DND-41 (cell line): ENCODE measurements around the gene TBPL1.

Experiments
- ATAC-seq: fragments of 200-7000 bp; cut with Tn5 transposase; 3 replicates; pipeline ENCODE4 v1.9.1; 2021; ENCODE audit warnings: low read depth; ENCODE audit not compliant: insufficient read depth
- DNase-seq: peaks from one replicate; pipeline ENCODE4 v3.0.0-alpha.2; 2020
- H2AFZ ChIP-seq: 2 replicates; pipeline ENCODE4 v1.6.0; 2012; ENCODE audit warnings: low read depth, low read length
- H3K27ac ChIP-seq: 2 replicates; pipeline ENCODE4 v1.5.1; 2012; ENCODE audit warnings: low read length, inconsistent platforms
- H3K27me3 ChIP-seq: fragments of 200-600 bp; sonication (generic); 2 replicates; pipeline ENCODE4 v1.6.0; 2012; ENCODE audit warnings: low read length, mild to moderate bottlenecking, inconsistent platforms; ENCODE audit not compliant: insufficient read depth, poor library complexity
- H3K36me3 ChIP-seq: 2 replicates; pipeline ENCODE4 v1.5.1; 2012; ENCODE audit warnings: low read length, inconsistent platforms; ENCODE audit not compliant: insufficient read depth
- H3K4me1 ChIP-seq: 2 replicates; pipeline ENCODE4 v1.5.1; 2012; ENCODE audit warnings: mild to moderate bottlenecking, low read length; ENCODE audit not compliant: insufficient read depth
- H3K4me2 ChIP-seq: 2 replicates; pipeline ENCODE4 v1.6.0; 2012; ENCODE audit warnings: mild to moderate bottlenecking, moderate library complexity, low read length, inconsistent platforms; ENCODE audit not compliant: insufficient read depth
- H3K4me3 ChIP-seq, 2 experiments: fragments of 200-600 bp in 1 of 2; shearing (Covaris generic) in 1 of 2; 2 replicates each; pipeline ENCODE4 v1.5.1; 2012 to 2016; ENCODE audit warnings: inconsistent platforms in 2 of 2, low read length in 2 of 2, mild to moderate bottlenecking in 2 of 2, low read depth in 1 of 2, moderate library complexity in 1 of 2
- H3K79me2 ChIP-seq: 2 replicates; pipeline ENCODE4 v1.6.0; 2012; ENCODE audit warnings: low read length, inconsistent platforms; ENCODE audit not compliant: insufficient read depth
- H3K9ac ChIP-seq: 2 replicates; pipeline ENCODE4 v1.6.0; 2012; ENCODE audit warnings: low read depth, mild to moderate bottlenecking, inconsistent platforms, low read length, moderate library complexity
- H3K9me3 ChIP-seq: 2 replicates; pipeline ENCODE4 v1.5.1; 2012; ENCODE audit warnings: low read length, moderate library complexity, mild to moderate bottlenecking, inconsistent platforms; ENCODE audit not compliant: insufficient read depth, severe bottlenecking
- H4K20me1 ChIP-seq: 2 replicates; pipeline ENCODE4 v1.6.0; 2012; ENCODE audit warnings: low read length; ENCODE audit not compliant: insufficient read depth
- EZH2 ChIP-seq: IDR thresholded peaks from 3 replicates; pipeline ENCODE4 v1.6.1; 2012; ENCODE audit warnings: borderline replicate concordance, low read depth, mild to moderate bottlenecking, moderate library complexity, low read length, inconsistent platforms; ENCODE audit not compliant: severe bottlenecking
- TF ChIP-seq, protein P1 (sequence below): IDR thresholded peaks from 2 replicates; pipeline ENCODE4 v1.5.1; 2012; ENCODE audit warnings: borderline replicate concordance, low read length, moderate library complexity, mild to moderate bottlenecking; ENCODE audit not compliant: poor library complexity, severe bottlenecking; ENCODE audit errors: extremely low read depth

Gene TBPL1

DNA sequence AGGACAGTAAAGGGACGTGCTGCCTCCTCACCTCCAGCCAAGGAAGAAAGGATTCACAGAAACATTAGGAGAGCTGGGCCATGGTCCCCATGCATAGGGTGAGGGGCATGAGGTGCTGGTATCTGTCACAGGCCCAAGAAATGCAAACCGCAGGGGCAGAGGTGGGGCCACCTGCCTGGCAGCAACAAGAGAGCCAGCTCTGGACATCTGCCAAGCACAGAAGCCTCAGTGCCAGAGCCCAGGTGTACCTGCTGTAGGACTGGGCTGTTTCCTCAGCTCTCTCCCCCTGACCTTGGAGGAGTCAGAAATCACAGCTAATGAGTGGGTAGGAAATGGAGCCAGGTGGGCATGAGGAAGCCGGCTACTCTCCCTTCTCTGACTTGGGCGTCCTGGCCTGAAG is 54.1 kb downstream of the TBPL1 start:
- Histone ChIP-seq H3K4me3 (no peak overlapping the region), H3K9me3 (no peaks in the 10 kb centered on the region), H3K79me2 (no peaks in the 10 kb centered on the region), H2AFZ (no peak overlapping the region), H3K27ac (no peak overlapping the region), H3K27me3 (peaks cover 24% of the 10 kb centered on the region), H4K20me1 (no peaks in the 10 kb centered on the region), H3K9ac (no peak overlapping the region), H3K4me1 (no peaks in the 10 kb centered on the region), H3K4me2 (no peak overlapping the region), H3K36me3 (no peaks in the 10 kb centered on the region)
- DNase-seq: no peak
- ATAC-seq: no peak
- no peak for TF ChIP-seq EZH2
- TF ChIP-seq, protein P1, sequence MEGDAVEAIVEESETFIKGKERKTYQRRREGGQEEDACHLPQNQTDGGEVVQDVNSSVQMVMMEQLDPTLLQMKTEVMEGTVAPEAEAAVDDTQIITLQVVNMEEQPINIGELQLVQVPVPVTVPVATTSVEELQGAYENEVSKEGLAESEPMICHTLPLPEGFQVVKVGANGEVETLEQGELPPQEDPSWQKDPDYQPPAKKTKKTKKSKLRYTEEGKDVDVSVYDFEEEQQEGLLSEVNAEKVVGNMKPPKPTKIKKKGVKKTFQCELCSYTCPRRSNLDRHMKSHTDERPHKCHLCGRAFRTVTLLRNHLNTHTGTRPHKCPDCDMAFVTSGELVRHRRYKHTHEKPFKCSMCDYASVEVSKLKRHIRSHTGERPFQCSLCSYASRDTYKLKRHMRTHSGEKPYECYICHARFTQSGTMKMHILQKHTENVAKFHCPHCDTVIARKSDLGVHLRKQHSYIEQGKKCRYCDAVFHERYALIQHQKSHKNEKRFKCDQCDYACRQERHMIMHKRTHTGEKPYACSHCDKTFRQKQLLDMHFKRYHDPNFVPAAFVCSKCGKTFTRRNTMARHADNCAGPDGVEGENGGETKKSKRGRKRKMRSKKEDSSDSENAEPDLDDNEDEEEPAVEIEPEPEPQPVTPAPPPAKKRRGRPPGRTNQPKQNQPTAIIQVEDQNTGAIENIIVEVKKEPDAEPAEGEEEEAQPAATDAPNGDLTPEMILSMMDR: no peak

DNA sequence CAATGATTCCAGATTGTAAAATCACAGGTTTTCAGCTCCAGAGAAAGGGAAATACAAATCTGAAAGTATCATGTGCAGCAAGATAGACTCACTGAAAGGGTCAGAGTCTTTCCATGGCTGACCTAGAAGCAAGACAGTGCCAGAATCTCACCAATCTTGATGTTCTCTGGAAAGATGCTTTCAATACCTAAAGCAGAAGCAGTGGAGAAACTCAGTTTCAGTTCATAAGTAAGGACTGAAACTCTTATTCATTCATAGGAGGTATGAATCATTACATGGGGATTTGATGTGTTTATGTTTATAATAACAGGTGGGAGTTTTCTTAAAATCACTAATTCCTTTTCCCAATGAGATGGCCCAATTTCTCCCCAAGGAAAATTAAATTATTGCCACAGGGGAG is 56.9 kb downstream of the TBPL1 start:
- Histone ChIP-seq H3K79me2 (no peaks in the 10 kb centered on the region), H3K9me3 (no peaks in the 10 kb centered on the region), H4K20me1 (no peaks in the 10 kb centered on the region), H3K27me3 (peaks cover 20% of the 10 kb centered on the region), H3K4me2 (no peak overlapping the region), H3K36me3 (no peaks in the 10 kb centered on the region), H3K4me3 (no peak overlapping the region), H2AFZ (no peak overlapping the region), H3K27ac (no peak overlapping the region), H3K9ac (no peak overlapping the region), H3K4me1 (no peaks in the 10 kb centered on the region)
- DNase-seq (no peak), ATAC-seq (no peak)
- TF ChIP-seq, protein P1: no peak
- TF ChIP-seq EZH2: no peak

DNA sequence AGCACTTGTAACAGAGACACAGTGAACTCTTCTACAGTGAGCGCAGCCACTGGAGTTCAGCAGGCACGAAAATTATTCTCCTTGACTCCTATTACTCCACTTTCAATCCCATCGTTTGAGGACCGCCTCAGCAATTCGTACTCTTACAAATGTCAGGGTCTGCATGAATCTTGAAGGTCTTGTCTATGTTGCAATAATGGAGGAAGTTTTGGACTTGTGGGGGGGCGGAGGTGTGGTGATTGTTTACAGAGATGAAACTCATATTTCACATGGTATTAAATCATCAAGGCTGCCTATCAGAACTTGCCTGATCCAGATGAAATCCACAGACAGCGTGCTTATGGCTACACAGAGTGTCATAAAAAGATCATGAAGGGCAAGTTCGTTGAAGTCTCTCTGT is 57.4 kb downstream of the TBPL1 start:
- DNase-seq (no peak), ATAC-seq (no peak)
- TF ChIP-seq, protein P1: no peak
- TF ChIP-seq EZH2: no peak
- no peaks in the 10 kb centered on the region for H4K20me1 ChIP-seq
- H3K4me2 ChIP-seq: no peak overlapping the region
- no peak overlapping the region for H3K27ac ChIP-seq
- no peak overlapping the region for H3K9ac ChIP-seq
- no peaks in the 10 kb centered on the region for H3K9me3 ChIP-seq
- H3K79me2 ChIP-seq: no peaks in the 10 kb centered on the region
- no peak overlapping the region for H3K4me3 ChIP-seq
- H2AFZ ChIP-seq: no peak overlapping the region
- no peaks in the 10 kb centered on the region for H3K36me3 ChIP-seq
- peaks cover 20% of the 10 kb centered on the region for H3K27me3 ChIP-seq
- H3K4me1 ChIP-seq: no peaks in the 10 kb centered on the region

DNA sequence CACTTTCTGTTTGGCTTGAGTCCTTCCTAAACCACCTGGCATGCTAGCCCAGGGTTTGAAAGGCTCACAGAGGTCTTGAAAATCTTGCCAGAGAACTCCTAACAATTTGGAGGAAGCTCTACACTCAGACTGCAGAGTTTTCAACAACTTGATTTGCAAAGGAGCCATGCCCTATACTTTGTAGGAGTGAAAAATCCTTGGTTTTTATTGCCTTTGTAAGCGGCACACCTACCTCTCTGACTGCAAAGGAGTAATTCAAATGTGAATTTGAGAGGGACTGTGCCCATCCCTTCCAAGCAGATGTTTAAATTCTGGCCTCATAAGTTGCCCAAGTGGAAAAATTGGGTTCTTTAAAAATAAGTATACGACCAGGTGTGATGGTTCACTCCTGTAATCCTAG is 58.0 kb downstream of the TBPL1 start:
- Histone ChIP-seq H3K4me1 (no peaks in the 10 kb centered on the region), H3K9me3 (no peaks in the 10 kb centered on the region), H3K79me2 (no peaks in the 10 kb centered on the region), H2AFZ (no peak overlapping the region), H3K36me3 (no peaks in the 10 kb centered on the region), H3K9ac (no peak overlapping the region), H3K27me3 (peaks cover 20% of the 10 kb centered on the region), H3K4me3 (no peak overlapping the region), H3K4me2 (no peak overlapping the region), H4K20me1 (no peaks in the 10 kb centered on the region), H3K27ac (no peak overlapping the region)
- DNase-seq (no peak), ATAC-seq (no peak)
- TF ChIP-seq EZH2: no peak
- TF ChIP-seq, protein P1: no peak
